GM13976 (cell line): ENCODE results near the gene PLEKHO2.

Source experiments
- DNase-seq: peaks from one replicate; pipeline ENCODE4 v3.0.0; 2012; ENCODE audit warnings: low spot score
- in situ Hi-C: fragments of 300-500 bp; cut with MboI; formaldehyde crosslinking; loops from one replicate; pipeline ENCODE4 v1.12.0; 2022; ENCODE audit warnings: low sequenced_read_pairs, mixed read lengths, inconsistent platforms; ENCODE audit not compliant: unreplicated experiment
- TF ChIP-seq, protein P1 (sequence below): IDR thresholded peaks from 2 replicates; pipeline ENCODE4 v1.5.1; 2012; ENCODE audit warnings: borderline replicate concordance, mild to moderate bottlenecking; ENCODE audit not compliant: insufficient read depth; ENCODE audit errors: extremely low read depth, missing control alignments, control extremely low read depth

Gene PLEKHO2

DNA sequence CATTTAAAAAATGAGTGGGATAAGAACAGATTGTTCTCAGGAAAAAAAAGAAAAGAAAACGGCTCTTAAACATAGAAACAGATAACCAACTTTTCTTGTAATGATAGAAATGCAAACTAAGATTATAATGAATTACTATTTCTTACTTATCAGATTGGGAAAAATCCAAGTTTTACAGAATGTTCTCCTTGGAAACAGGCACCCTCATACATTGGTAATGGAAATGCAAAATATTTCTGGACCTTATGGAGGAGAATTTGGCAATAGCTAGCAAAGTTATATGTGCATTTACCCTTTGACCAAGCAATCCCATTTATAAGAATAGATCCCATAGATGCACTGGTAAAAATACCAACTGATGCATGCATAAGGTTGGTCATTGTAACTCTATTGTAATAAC, 66.3 kb downstream of the PLEKHO2 start:
- DNase-seq = no peak
- TF ChIP-seq, protein P1, sequence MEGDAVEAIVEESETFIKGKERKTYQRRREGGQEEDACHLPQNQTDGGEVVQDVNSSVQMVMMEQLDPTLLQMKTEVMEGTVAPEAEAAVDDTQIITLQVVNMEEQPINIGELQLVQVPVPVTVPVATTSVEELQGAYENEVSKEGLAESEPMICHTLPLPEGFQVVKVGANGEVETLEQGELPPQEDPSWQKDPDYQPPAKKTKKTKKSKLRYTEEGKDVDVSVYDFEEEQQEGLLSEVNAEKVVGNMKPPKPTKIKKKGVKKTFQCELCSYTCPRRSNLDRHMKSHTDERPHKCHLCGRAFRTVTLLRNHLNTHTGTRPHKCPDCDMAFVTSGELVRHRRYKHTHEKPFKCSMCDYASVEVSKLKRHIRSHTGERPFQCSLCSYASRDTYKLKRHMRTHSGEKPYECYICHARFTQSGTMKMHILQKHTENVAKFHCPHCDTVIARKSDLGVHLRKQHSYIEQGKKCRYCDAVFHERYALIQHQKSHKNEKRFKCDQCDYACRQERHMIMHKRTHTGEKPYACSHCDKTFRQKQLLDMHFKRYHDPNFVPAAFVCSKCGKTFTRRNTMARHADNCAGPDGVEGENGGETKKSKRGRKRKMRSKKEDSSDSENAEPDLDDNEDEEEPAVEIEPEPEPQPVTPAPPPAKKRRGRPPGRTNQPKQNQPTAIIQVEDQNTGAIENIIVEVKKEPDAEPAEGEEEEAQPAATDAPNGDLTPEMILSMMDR = no peak
- in situ Hi-C loops = loop anchor here (10.0 kb wide), 1 partner anchor 173 kb away; no protein-coding TSS in a partner anchor

DNA sequence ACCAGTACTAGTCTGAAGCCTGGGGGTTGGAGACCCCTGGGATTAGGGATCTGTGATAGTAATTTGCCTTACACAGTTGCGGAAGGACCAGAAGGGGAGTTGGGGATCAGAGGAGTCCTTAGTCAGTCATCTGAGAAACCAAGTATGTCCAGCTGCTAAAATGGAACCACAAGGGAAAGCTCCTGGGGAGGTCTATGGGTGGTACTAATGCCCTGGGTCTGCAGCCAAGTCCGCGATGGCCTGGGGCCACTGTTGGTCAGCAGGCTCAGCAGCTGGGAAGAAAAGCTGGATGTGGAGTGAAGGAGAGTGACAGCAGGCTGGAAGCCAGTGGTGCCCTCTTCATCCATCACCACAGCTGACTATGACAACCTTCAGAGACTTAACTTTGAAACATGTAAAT, 67.8 kb downstream of the PLEKHO2 start:
- no peak for DNase-seq
- TF ChIP-seq, protein P1 = no peak
- in situ Hi-C loops = loop anchor here (10.0 kb wide), 1 partner anchor 175 kb away; no protein-coding TSS in a partner anchor

DNA sequence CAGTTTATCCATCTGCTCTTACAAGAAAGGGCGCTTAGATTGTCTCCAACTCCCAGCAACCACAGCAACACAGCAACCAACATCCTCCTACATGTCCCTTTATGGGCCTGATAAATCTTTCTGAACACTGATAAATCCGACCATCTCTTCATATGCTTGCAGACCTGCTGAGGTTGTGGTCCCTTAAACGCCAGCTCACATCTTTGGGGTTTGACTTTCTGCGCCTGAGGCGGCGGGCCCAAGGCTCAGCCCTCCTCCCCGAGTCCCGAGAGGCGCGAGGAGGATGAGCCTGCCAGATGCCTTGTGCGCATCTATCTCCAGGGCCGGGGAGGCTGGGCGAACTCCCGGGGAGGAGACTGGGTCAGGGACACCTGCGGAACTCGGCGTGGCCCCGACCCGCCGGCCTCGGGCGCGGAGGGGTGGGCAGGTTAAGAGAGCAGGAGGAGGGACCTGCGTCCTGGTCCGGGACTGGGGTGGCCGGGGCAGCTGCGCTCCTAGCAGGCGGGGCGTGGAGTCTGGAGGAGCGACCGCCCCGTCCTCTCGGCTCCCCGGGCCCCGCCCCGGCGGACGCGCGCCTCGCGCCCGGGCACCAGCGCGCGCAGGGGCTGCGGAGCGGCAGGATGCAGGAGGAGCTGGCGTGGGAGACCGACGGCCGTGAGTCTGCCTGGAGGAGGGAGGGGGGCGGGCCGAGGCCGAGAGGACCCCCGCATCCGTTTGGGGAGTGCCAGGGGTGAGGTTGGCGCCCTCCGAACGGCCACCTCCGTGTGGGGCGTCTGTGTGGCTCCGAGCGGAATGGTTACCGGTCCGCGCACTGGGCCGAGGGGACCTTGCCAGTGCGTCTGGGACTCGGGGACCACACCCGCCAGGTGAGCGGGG, 69.8 kb downstream of the PLEKHO2 start, which contains the start of gene ANKDD1A:
ANKDD1A (plus strand) TSS at position 592 of the 876 bp plus-strand sequence; CDS start at position 621, 29 bp downstream.
- DNase-seq = peak; percentile 90
- in situ Hi-C loops = no loop called here
- TF ChIP-seq, protein P1 = no peak

DNA sequence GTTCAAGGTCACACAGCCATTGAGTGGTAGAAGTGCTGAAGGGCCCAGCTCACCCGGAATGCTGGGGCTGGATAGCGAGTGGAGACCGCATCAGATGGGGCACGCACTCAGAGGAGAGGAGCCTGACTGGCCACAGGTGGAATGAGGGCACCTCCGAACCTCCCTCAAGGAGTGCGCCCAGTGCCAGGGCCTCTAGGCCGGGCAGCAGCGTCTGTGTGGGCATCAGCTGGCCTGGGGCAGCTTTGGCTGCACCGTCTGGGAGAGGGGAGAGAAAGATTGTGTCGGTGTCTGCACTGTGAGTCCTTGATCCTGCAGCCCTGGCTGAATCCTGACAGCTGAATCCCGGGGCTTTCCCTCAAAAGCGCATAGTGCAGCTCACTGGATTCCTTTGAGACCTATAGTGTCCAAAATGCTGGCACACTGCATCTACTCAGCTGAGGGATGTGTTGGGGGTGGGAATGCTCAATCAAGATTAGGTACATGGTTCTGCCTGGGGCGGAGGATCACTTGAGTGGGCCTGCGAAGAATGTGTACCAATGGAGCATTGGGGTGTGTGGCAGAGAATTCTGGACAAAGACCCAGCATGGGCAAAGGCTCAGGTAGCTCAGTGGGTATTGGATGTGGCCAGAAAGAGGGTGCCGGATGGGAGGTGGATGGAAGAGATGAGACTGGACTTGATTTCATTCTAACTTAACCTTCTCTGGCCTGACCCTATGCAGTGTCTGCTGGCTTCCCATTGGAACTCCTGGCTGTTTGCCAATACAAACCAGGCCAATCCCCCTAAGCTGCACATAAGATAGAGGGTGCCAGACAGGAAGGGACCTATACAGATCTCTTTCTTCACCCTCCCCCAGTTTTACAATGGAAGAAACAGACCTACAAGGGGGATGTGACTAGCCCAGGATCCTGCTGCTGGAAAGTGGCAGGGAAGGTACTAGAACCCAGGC, 70.9 kb downstream of the PLEKHO2 start:
- no peak for DNase-seq
- in situ Hi-C loops = no loop called here
- TF ChIP-seq, protein P1 = no peak

DNA sequence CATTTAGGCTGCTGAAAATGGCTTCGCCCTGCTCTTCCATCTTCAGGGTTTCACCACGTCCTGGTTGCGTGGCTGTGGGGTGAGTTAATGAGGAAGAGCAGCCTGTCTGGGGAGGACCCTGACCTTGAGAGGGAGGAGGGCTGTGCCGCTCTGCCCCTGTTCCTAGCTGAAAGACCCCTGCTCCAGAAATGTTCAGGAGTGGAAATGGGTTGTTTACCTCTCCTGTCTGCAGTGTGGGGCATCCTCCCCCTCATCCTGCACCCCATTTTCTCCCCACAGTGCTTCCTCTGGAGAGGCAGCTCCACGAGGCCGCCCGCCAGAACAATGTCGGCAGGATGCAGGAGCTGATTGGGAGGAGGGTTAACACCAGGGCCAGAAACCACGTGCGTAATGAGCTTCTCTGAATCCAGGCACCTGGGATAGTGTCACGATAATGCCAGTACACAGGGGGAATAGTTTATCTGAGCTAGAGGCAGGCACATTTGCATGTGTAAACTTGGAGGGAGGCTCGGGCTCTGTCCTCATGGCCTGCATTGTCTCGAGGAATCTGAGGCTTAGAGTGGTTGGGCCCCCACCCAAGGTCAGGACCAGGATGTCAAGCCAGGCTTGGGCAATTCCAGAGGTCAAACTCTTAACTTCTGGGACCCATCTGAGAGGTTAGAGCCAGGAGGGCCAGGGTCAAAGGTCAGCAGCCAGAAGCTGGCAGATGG, 74.0 kb downstream of the PLEKHO2 start:
- DNase-seq = no peak
- TF ChIP-seq, protein P1 = no peak
- in situ Hi-C loops = no loop called here

DNA sequence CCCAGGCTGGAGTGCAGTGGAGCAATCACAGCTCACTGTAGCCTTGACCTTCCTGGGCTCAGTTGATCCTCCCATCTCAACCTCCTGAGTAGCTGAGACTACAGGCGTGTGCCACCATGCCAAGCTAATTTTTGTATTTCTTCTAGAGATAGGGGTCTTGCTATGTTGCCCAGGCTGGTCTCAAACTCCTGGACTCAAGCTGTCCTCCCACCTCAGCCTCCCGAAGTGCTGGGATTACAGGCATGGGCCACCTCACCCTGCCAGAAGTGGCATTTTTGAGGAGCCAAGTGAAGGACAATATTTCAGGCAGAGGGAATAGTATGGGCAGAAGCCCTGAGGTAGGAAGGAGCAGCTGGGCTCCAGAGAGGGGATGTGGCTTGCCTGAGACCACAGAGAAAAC, 74.7 kb downstream of the PLEKHO2 start:
- TF ChIP-seq, protein P1 = no peak
- in situ Hi-C loops = no loop called here
- no peak for DNase-seq
